Gastroesophageal sphincter (tissue), 4 donors: ENCODE data around the gene MYLK3. TPM values are rescaled to one million over a fixed set of nuclear protein-coding genes. Genes with fewer than 3 reads are reported as not detected.

Experiments used
- ATAC-seq: fragments of 150-250 bp; one replicate; pipeline ENCODE4 v1.9.1; 2016; ENCODE audit warnings: mild to moderate bottlenecking, moderate library complexity
- H3K27ac ChIP-seq, 4 donors: fragments of 200-600 bp; sonication (generic) in 3 of 4; 1 replicate in 3 of 4; 2 replicates in 1 of 4; pipeline ENCODE4 v1.5.1; 2016 to 2019
- H3K27me3 ChIP-seq: fragments of 200-600 bp; sonication (generic); one replicate; pipeline ENCODE4 v1.5.1; 2019
- H3K36me3 ChIP-seq, 2 donors: fragments of 200-600 bp; sonication (generic); one replicate each; pipeline ENCODE4 v1.5.1; 2019; ENCODE audit warnings: control low read depth in 1 of 2
- H3K4me1 ChIP-seq, 3 donors: fragments of 200-600 bp; sonication (generic); 1 replicate in 2 of 3; 2 replicates in 1 of 3; pipeline ENCODE4 v1.5.1; 2016 to 2019; ENCODE audit warnings: control low read depth in 2 of 3
- H3K4me3 ChIP-seq, 2 donors: fragments of 200-600 bp; sonication (generic); one replicate each; pipeline ENCODE4 v1.5.1; 2019; ENCODE audit warnings: mild to moderate bottlenecking in 1 of 2, moderate library complexity in 1 of 2
- H3K9me3 ChIP-seq, 3 donors: fragments of 200-600 bp; sonication (generic); one replicate each; pipeline ENCODE4 v1.5.1; 2017 to 2019; ENCODE audit warnings: control low read depth in 2 of 3
- EP300 ChIP-seq: sonication (generic); formaldehyde crosslinking; IDR thresholded peaks from one replicate; pipeline ENCODE4 v1.6.1; 2017; ENCODE audit warnings: antibody characterized with exemption, mild to moderate bottlenecking
- POLR2A ChIP-seq, 2 donors: fragments of 450-650 bp; IDR thresholded peaks; one replicate each; pipeline ENCODE4 v1.6.1; 2017; ENCODE audit warnings: antibody characterized with exemption in 2 of 2, mild to moderate bottlenecking in 2 of 2, moderate library complexity in 1 of 2
- POLR2AphosphoS5 ChIP-seq: sonication (generic); formaldehyde crosslinking; IDR thresholded peaks from one replicate; pipeline ENCODE4 v1.6.1; 2017; ENCODE audit warnings: antibody characterized with exemption
- WGBS, 2 donors: methylation state at CpG; one replicate each; pipeline ENCODE4 v1.1.5; 2018; ENCODE audit warnings: low coverage in 1 of 2; 5-methylcytosine and 5-hydroxymethylcytosine counted together
- total RNA-seq, 4 donors: library from RNA; depleted of rRNA; stranded (reverse); fragments of >200 nt; gene quantifications; one replicate each; pipeline ENCODE4 v1.1.0, GENCODE V29; 2016
- TF ChIP-seq, protein P1 (sequence below), 4 experiments: fragments of 200-600 bp in 2 of 4; fragments of 450-650 bp in 2 of 4; sonication (generic) in 1 of 4; IDR thresholded peaks; one replicate each; pipeline ENCODE4 v1.5.1; 2017 to 2019; ENCODE audit warnings: antibody characterized with exemption in 4 of 4, mild to moderate bottlenecking in 2 of 4, moderate library complexity in 2 of 4

Gene MYLK3
- total RNA-seq, 4 donors from 2014 or later = 0.31 to 2.2 (median 0.54) TPM

DNA sequence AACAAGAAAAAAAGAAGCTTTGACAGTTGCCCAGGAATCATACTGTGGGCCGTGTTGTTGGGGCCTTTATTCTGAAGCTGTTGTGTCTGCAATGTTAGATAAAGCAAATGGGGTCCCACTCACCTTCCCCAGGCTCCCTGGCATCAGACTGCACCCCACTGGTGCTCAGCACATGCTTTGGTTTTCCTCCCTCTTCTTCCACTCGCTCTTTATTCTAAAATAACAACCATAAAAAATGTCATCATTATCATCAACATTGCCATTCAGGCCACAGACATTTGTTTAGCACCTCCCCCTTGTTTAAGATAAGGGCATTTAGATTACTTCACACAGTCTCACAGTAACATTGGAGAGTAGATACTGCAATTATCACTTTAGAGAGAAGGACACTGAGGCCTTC is 8.2 kb downstream of the MYLK3 start:
- no peak overlapping the region for H3K27ac ChIP-seq
- H3K4me1 ChIP-seq = no peaks in the 10 kb centered on the region
- H3K27me3 ChIP-seq = no peaks in the 10 kb centered on the region
- 45 to 54% methylated on average over 2 of the region's 2 CpGs for WGBS, 2 donors
- no peaks in the 10 kb centered on the region for H3K36me3 ChIP-seq
- H3K9me3 ChIP-seq = no peaks in the 10 kb centered on the region
- no peak for TF ChIP-seq POLR2AphosphoS5
- TF ChIP-seq, protein P1, sequence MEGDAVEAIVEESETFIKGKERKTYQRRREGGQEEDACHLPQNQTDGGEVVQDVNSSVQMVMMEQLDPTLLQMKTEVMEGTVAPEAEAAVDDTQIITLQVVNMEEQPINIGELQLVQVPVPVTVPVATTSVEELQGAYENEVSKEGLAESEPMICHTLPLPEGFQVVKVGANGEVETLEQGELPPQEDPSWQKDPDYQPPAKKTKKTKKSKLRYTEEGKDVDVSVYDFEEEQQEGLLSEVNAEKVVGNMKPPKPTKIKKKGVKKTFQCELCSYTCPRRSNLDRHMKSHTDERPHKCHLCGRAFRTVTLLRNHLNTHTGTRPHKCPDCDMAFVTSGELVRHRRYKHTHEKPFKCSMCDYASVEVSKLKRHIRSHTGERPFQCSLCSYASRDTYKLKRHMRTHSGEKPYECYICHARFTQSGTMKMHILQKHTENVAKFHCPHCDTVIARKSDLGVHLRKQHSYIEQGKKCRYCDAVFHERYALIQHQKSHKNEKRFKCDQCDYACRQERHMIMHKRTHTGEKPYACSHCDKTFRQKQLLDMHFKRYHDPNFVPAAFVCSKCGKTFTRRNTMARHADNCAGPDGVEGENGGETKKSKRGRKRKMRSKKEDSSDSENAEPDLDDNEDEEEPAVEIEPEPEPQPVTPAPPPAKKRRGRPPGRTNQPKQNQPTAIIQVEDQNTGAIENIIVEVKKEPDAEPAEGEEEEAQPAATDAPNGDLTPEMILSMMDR (IDR thresholded peaks at IDR 0.05) = no peak
- TF ChIP-seq EP300 = no peak
- no peak for TF ChIP-seq POLR2A (IDR thresholded peaks at IDR 0.05)
- ATAC-seq = no peak
- H3K4me3 ChIP-seq = no peak overlapping the region

DNA sequence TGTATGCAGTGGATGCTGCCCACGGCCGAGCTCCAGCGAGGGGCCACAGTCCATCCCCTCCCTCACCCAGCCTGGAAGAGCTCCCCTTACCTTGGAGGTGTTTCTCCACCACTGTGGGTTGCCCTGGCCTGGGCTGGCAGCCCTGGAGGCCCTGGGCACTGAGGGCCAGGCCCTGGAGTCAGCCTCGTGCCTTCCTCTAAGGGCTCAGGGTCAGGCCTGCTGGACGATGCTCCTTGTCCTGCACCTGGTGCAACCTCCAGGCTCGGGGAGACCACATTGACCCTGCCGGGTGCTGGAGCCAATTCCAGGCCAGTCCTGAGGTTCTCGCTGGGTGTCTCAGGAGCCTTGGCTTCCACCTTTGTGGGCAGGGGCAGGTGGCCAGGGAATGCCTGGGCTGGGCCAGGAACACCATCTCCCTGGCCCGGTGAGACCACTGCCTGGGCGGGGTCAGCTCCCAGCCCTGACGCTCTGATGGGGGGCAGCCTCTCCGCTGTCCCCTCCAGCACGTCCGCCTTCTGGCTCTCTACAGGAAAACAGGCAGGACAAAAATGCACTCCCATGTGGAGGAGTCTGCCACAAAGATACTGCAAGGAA is 10.4 kb downstream of the MYLK3 start:
- no peaks in the 10 kb centered on the region for H3K9me3 ChIP-seq
- H3K27ac ChIP-seq = no peak overlapping the region
- no peaks in the 10 kb centered on the region for H3K36me3 ChIP-seq
- TF ChIP-seq, protein P1 (IDR thresholded peaks at IDR 0.05) = no peak
- no peak for TF ChIP-seq POLR2AphosphoS5
- no peak for TF ChIP-seq POLR2A (IDR thresholded peaks at IDR 0.05)
- no peak for TF ChIP-seq EP300
- H3K4me3 ChIP-seq = no peak overlapping the region
- ATAC-seq = no peak
- WGBS, 2 donors = 60 to 67% methylated on average over 1 to 3 of the region's 14 CpGs
- H3K27me3 ChIP-seq = no peaks in the 10 kb centered on the region
- no peaks in the 10 kb centered on the region for H3K4me1 ChIP-seq

DNA sequence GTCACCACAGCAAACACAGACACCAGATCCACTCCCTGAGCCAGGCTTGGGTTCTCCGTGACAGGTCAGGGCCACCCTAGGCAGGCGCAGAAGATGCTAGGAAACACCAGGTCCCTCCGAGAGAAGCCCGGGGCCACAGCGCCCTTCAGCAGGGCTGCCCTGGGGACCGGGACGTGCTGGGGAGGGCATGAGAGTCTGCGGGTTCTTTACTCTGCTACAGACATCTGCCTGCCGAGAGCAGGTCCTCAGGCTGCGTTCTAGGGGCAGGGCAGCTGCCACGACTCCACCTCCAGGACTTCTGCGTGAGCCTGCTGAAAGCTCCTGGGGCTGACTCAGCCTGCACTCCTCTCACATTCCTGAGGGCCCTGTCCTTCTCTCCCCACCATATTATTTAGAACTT is 11.4 kb downstream of the MYLK3 start:
- Histone ChIP-seq H3K27me3 (no peaks in the 10 kb centered on the region), H3K36me3 (no peaks in the 10 kb centered on the region), H3K4me3 (no peak overlapping the region), H3K4me1 (no peaks in the 10 kb centered on the region), H3K27ac (no peak overlapping the region), H3K9me3 (no peaks in the 10 kb centered on the region)
- no peak for TF ChIP-seq POLR2A (IDR thresholded peaks at IDR 0.05)
- TF ChIP-seq, protein P1 (IDR thresholded peaks at IDR 0.05) = no peak
- no peak for ATAC-seq
- 61% methylated on average over 5 of the region's 12 CpGs; no CpG with 5 or more reads in 1 of the 2 donors for WGBS, 2 donors

DNA sequence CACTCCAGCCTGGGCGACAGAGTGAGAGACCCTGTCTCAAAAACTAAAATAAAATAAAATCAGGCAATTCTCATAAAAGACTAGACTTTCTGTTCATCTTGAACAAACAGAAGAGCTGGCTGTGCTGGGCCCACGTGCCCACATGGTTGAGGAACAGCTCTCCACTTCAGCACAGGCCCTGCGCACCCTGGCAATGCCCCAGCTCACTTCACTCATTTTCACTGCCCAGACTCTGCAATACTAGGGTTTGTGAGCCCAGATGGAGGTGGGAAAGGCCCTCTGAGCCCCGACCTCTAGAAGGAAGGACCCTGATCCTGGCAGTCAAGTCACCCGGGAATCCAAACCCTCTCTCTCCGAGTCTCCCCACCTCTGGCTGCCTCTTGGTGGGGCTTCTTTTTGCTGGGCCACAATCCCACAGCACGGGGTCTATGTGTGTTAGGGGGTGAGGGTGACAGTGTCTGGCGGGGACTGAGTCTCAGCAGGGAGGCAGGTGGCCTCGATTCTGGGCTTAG is 14.8 kb downstream of the MYLK3 start:
- Histone ChIP-seq H3K27ac (no peak overlapping the region), H3K9me3 (no peaks in the 10 kb centered on the region), H3K27me3 (no peaks in the 10 kb centered on the region), H3K4me3 (no peak overlapping the region), H3K4me1 (no peaks in the 10 kb centered on the region), H3K36me3 (no peaks in the 10 kb centered on the region)
- no peak for TF ChIP-seq POLR2AphosphoS5
- no peak for TF ChIP-seq POLR2A (IDR thresholded peaks at IDR 0.05)
- TF ChIP-seq, protein P1 (IDR thresholded peaks at IDR 0.05) = no peak
- no peak for TF ChIP-seq EP300
- no peak for ATAC-seq
- WGBS, 2 donors = 61 to 69% methylated on average over 3 to 6 of the region's 9 CpGs

DNA sequence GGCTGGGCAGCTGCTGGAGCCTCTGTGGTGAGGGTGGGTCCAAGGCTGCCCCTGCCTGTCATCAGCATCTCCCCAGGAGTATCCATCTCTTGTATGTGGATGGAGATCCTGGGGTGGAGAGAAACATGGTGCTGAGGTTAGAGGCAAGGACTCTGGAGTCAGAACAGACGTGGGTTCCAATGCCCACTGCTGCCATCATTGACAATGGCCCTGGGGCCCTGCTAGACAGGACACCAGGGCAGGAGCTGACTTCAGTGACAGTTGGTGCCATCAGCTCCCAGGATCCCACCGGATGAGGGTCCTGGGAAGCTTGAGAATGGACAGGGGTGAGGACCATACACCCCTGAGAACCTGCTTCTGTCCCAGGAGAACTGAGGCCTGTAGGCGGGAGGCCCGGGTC is 15.6 kb downstream of the MYLK3 start:
- WGBS, 2 donors = 83% methylated on average over 1 of the region's 4 CpGs; no CpG with 5 or more reads in 1 of the 2 donors
- no peaks in the 10 kb centered on the region for H3K9me3 ChIP-seq
- H3K4me1 ChIP-seq = no peaks in the 10 kb centered on the region
- H3K27me3 ChIP-seq = no peaks in the 10 kb centered on the region
- no peak overlapping the region for H3K4me3 ChIP-seq
- no peak overlapping the region for H3K27ac ChIP-seq
- no peak for TF ChIP-seq EP300
- TF ChIP-seq POLR2A (IDR thresholded peaks at IDR 0.05) = no peak
- TF ChIP-seq POLR2AphosphoS5 = no peak
- TF ChIP-seq, protein P1 (IDR thresholded peaks at IDR 0.05) = no peak
- no peaks in the 10 kb centered on the region for H3K36me3 ChIP-seq
- no peak for ATAC-seq
